GM12878 (cell line): ENCODE data around the gene GRAMD1B. TPM values are rescaled to one million over a fixed set of nuclear protein-coding genes. Genes with fewer than 3 reads are reported as not detected.

Source experiments
- ATAC-seq: fragments of 200-7000 bp; cut with Tn5 transposase; 3 replicates; pipeline ENCODE4 v1.9.1; 2020; ENCODE audit warnings: mild to moderate bottlenecking, moderate library complexity
- BruUV-seq: library from RNA; stranded (reverse); fragments of 400-500 nt; replicated peaks from 2 replicates; lab custom pipeline; 2021; lab: Mats Ljungman, UMichigan
- CTCF ChIA-PET: fragments of 300-600 bp; sonication (Branson Sonifier 250); formaldehyde crosslinking; extraction: SDS; loops from one replicate; lab custom pipeline; 2021; ENCODE audit warnings: inconsistent platforms; lab: Yijun Ruan, JAX
- POLR2A ChIA-PET: fragments of 350-600 bp; formaldehyde crosslinking; extraction: SDS; loops from one replicate; lab custom pipeline; 2021; ENCODE audit warnings: inconsistent platforms; lab: Charles Lee
- RAD21 ChIA-PET: fragments of 300-600 bp; sonication (Branson Sonifier 250); formaldehyde crosslinking; loops from one replicate; lab custom pipeline; 2023; ENCODE audit warnings: antibody characterized with exemption; ENCODE audit not compliant: unreplicated experiment; lab: Charles Lee
- SMC1A ChIA-PET: fragments of 300-600 bp; sonication (Branson Sonifier 250); formaldehyde crosslinking; loops from one replicate; lab custom pipeline; 2023; ENCODE audit not compliant: unreplicated experiment, uncharacterized antibody; lab: Charles Lee
- DNase-seq: peaks from one replicate; pipeline ENCODE4 v3.0.0-alpha.2; 2011; ENCODE audit warnings: low read depth, low spot score
- FAIRE-seq: peaks from 3 replicates; lab custom pipeline; 2011; peaks lifted over from hg19 to GRCh38; lab: Jason Lieb, UNC
- H2AFZ ChIP-seq: 2 replicates; pipeline ENCODE4 v1.6.0; 2011; ENCODE audit warnings: low read depth, low read length, control low read depth; ENCODE audit not compliant: control insufficient read depth
- H3K27ac ChIP-seq: 2 replicates; pipeline ENCODE4 v1.5.1; 2011; ENCODE audit warnings: control low read depth; ENCODE audit not compliant: control insufficient read depth, insufficient read depth
- H3K27me3 ChIP-seq, 2 experiments: replicated peaks in 1 of 2; 2 replicates each; pipeline versions ENCODE4 v1.6.0 to v1.6.1; 2011; ENCODE audit warnings: low read length in 1 of 2; ENCODE audit not compliant: control insufficient read depth in 2 of 2, insufficient read depth in 2 of 2
- H3K36me3 ChIP-seq, 2 experiments: 2 replicates each; pipeline ENCODE4 v1.5.1; 2011; ENCODE audit warnings: low read length in 1 of 2; ENCODE audit not compliant: control insufficient read depth in 2 of 2, insufficient read depth in 2 of 2
- H3K4me1 ChIP-seq: 2 replicates; pipeline ENCODE4 v1.6.1; 2011; ENCODE audit warnings: mild to moderate bottlenecking, low read length, moderate library complexity, mixed read lengths; ENCODE audit not compliant: control insufficient read depth, insufficient read depth
- H3K4me2 ChIP-seq: 2 replicates; pipeline ENCODE4 v1.6.0; 2011; ENCODE audit warnings: control low read depth; ENCODE audit not compliant: control insufficient read depth, insufficient read depth
- H3K4me3 ChIP-seq: fragments of 200-600 bp; sonication (generic); 2 replicates; pipeline ENCODE4 v1.5.1; 2016
- H3K79me2 ChIP-seq: 2 replicates; pipeline ENCODE4 v1.6.0; 2011; ENCODE audit warnings: low read length; ENCODE audit not compliant: control insufficient read depth, insufficient read depth
- H3K9ac ChIP-seq: 2 replicates; pipeline ENCODE4 v1.8.0; 2011; ENCODE audit warnings: low read length, control low read depth, mixed read lengths; ENCODE audit not compliant: control insufficient read depth, insufficient read depth
- H3K9me3 ChIP-seq: replicated peaks from 3 replicates; pipeline ENCODE4 v1.5.1; 2011; ENCODE audit warnings: mild to moderate bottlenecking, low read length; ENCODE audit not compliant: control insufficient read depth, insufficient read depth
- H4K20me1 ChIP-seq: 2 replicates; pipeline ENCODE4 v1.6.0; 2011; ENCODE audit not compliant: control insufficient read depth, insufficient read depth
- EED ChIP-seq: sonication (generic); IDR thresholded peaks from 2 replicates; pipeline ENCODE4 v1.6.1; 2016; ENCODE audit warnings: antibody characterized with exemption, low read depth
- EGR1 ChIP-seq, 2 experiments: IDR thresholded peaks; 1 replicate in 1 of 2; 2 replicates in 1 of 2; pipeline ENCODE4 v1.6.1; 2011 to 2012; ENCODE audit warnings: low read depth in 2 of 2, low read length in 2 of 2, borderline replicate concordance in 1 of 2, mild to moderate bottlenecking in 1 of 2, moderate library complexity in 1 of 2
- HDAC2 ChIP-seq: fragments of 200-600 bp; sonication (generic); IDR thresholded peaks from 2 replicates; pipeline ENCODE4 v1.6.1; 2017
- PAX5 ChIP-seq: IDR thresholded peaks from 2 replicates; pipeline ENCODE4 v1.6.1; 2011; ENCODE audit warnings: low read depth, low read length, borderline replicate concordance
- RUNX3 ChIP-seq: IDR thresholded peaks from 2 replicates; pipeline ENCODE4 v1.6.1; 2012; ENCODE audit warnings: low read length, inconsistent platforms
- SREBF2 ChIP-seq: IDR thresholded peaks from 2 replicates; pipeline ENCODE4 v1.6.1; 2012; ENCODE audit warnings: mild to moderate bottlenecking, low read length
- WGBS: methylation state at CpG from one replicate; pipeline ENCODE4 v1.1.6; 2016; ENCODE audit warnings: low lambda C conversion rate; ENCODE audit not compliant: insufficient replicate concordance, insufficient coverage; ENCODE audit errors: missing lambda C conversion rate; 5-methylcytosine and 5-hydroxymethylcytosine counted together
- in situ Hi-C: fragments of 300-500 bp; cut with MboI; formaldehyde crosslinking; loops from 9 replicates; pipeline ENCODE4 v1.14.3; 2018; ENCODE audit warnings: mixed read lengths
- intact Hi-C: fragments of 100-400 bp; cut with micrococcal nuclease; formaldehyde crosslinking; loops from one replicate; pipeline ENCODE4 v1.14.2; 2022; ENCODE audit not compliant: unreplicated experiment
- polyA plus RNA-seq, 11 experiments: library from polyadenylated mRNA; depleted of rRNA in 4 of 11; unstranded in 6 of 11; stranded (reverse) in 5 of 11; fragments of >200 nt; fragmentation: Nextera tagmentation in 4 of 11; fragmentation: Illumina TruSeq in 1 of 11; extraction: Ambion mirVana in 4 of 11; extraction: Trizol in 1 of 11; gene quantifications; 1 replicate in 1 of 11; 2 replicates in 10 of 11; pipeline versions ENCODE4 v1.2.1 to v1.2.3, GENCODE V29; 2011 to 2016; ENCODE audit warnings: inconsistent platforms in 2 of 11, missing spikeins in 2 of 11, low read depth in 1 of 11
- total RNA-seq, 4 experiments: library from RNA; depleted of rRNA in 3 of 4; stranded (reverse); fragments of >200 nt in 3 of 4; fragmentation: Illumina TruSeq in 1 of 4; extraction: Trizol in 1 of 4; gene quantifications; 2 replicates each; pipeline versions ENCODE4 v1.2.1 to v1.2.3, GENCODE V29; 2013 to 2021
- TF ChIP-seq, protein P1 (sequence below): fragments of 450-650 bp; IDR thresholded peaks from 2 replicates; pipeline ENCODE4 v1.6.1; 2017; ENCODE audit warnings: mild to moderate bottlenecking
- TF ChIP-seq, protein P2 (sequence below): fragments of 150-350 bp; IDR thresholded peaks from 2 replicates; pipeline ENCODE4 v1.6.1; 2016; ENCODE audit warnings: low read depth, low read length

GRAMD1B gene
- total and polyA plus RNA-seq, 10 of the 15 experiments (the other 5 are each of a cell fraction or from before 2014, with no cell fraction given), result 1.9 to 49.1 (median 26.9) TPM

- TF ChIP-seq, protein P1, sequence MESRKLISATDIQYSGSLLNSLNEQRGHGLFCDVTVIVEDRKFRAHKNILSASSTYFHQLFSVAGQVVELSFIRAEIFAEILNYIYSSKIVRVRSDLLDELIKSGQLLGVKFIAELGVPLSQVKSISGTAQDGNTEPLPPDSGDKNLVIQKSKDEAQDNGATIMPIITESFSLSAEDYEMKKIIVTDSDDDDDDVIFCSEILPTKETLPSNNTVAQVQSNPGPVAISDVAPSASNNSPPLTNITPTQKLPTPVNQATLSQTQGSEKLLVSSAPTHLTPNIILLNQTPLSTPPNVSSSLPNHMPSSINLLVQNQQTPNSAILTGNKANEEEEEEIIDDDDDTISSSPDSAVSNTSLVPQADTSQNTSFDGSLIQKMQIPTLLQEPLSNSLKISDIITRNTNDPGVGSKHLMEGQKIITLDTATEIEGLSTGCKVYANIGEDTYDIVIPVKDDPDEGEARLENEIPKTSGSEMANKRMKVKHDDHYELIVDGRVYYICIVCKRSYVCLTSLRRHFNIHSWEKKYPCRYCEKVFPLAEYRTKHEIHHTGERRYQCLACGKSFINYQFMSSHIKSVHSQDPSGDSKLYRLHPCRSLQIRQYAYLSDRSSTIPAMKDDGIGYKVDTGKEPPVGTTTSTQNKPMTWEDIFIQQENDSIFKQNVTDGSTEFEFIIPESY, result no peak
- TF ChIP-seq SREBF2 (no peak), PAX5 (no peak), HDAC2 (no peak), EGR1 (IDR thresholded peaks at IDR 0.05; ENCODE audit: borderline replicate concordance in 1 of 2, low read depth in 2 of 2, low read length in 2 of 2) (no peak)
Observed at GRCh38 chr11:123438131-123438627, 8.1 kb downstream of the GRAMD1B start (continued).

DNA sequence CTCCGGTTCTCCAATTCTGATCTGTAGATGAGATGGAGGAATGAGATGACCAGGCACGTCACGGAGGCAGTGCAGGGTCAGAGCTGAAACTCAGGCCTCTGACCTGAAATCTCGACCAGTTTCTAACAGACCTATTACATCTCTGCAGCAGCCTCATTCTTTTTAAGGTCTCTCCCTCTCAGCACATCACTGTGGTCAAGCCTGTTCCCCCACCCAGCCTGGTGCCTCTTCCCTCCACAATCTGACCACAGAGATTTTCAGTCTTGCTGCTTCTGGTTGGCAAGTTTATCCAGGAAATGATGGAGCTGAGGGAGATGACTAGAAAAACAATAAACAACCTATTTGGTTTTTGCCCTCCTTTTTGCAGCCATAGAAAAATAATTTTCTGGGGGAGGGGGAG, 9.5 kb downstream of the GRAMD1B start:
- H3K79me2 ChIP-seq, result no peaks in the 10 kb centered on the region
- intact Hi-C loops (no loop called here), in situ Hi-C loops (no loop called here)
- BruUV-seq, result no TSS peak
- no peaks in the 10 kb centered on the region for H3K9me3 ChIP-seq
- RAD21 ChIA-PET, result interaction anchor here (1.1 kb wide), 1 partner anchor 33 kb away, joined by 3 read pairs; no protein-coding TSS in a partner anchor
- no peak overlapping the region for H3K9ac ChIP-seq
- no peak overlapping the region for H3K4me3 ChIP-seq
- H3K36me3 ChIP-seq, result no peaks in the 10 kb centered on the region
- WGBS, result 49% methylated on average over 4 of the region's 4 CpGs
- H3K27ac ChIP-seq, result no peak overlapping the region
- TF ChIP-seq EED (peak; percentile 35; the same call in 1 of the 2 replicates), RUNX3 (peak; percentile 72)
- TF ChIP-seq, protein P2, sequence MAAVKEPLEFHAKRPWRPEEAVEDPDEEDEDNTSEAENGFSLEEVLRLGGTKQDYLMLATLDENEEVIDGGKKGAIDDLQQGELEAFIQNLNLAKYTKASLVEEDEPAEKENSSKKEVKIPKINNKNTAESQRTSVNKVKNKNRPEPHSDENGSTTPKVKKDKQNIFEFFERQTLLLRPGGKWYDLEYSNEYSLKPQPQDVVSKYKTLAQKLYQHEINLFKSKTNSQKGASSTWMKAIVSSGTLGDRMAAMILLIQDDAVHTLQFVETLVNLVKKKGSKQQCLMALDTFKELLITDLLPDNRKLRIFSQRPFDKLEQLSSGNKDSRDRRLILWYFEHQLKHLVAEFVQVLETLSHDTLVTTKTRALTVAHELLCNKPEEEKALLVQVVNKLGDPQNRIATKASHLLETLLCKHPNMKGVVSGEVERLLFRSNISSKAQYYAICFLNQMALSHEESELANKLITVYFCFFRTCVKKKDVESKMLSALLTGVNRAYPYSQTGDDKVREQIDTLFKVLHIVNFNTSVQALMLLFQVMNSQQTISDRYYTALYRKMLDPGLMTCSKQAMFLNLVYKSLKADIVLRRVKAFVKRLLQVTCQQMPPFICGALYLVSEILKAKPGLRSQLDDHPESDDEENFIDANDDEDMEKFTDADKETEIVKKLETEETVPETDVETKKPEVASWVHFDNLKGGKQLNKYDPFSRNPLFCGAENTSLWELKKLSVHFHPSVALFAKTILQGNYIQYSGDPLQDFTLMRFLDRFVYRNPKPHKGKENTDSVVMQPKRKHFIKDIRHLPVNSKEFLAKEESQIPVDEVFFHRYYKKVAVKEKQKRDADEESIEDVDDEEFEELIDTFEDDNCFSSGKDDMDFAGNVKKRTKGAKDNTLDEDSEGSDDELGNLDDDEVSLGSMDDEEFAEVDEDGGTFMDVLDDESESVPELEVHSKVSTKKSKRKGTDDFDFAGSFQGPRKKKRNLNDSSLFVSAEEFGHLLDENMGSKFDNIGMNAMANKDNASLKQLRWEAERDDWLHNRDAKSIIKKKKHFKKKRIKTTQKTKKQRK, result no peak
- H3K4me2 ChIP-seq, result no peak overlapping the region
- POLR2A ChIA-PET, result interaction anchor here (0.5 to 1.0 kb wide), 3 partner anchors 90 to 382 kb away, joined by 3 to 4 read pairs (median 3); no protein-coding TSS in a partner anchor
- SMC1A ChIA-PET, result interaction anchor here (1.3 to 1.5 kb wide), 3 partner anchors 11 to 33 kb away, joined by 3 to 6 read pairs (median 4); no protein-coding TSS in a partner anchor
- H4K20me1 ChIP-seq, result no peaks in the 10 kb centered on the region
- no peaks in the 10 kb centered on the region for H3K27me3 ChIP-seq
- DNase-seq, result no peak
- peak; percentile 57 for ATAC-seq
- FAIRE-seq, result no peak
- H3K4me1 ChIP-seq, result peaks cover 19% of the 10 kb centered on the region
- H2AFZ ChIP-seq, result no peak overlapping the region
- CTCF ChIA-PET, result interaction anchor here (1.5 to 10.6 kb wide), 3 partner anchors 25 to 36 kb away, joined by 3 to 137 read pairs (median 4); no protein-coding TSS in a partner anchor
